ENCODE results near the gene RGS11. TPM values are rescaled to one million over a fixed set of nuclear protein-coding genes. Genes with fewer than 3 reads are reported as not detected.

RGS11 gene
- total RNA-seq, 1 donor from 2014 or later, result not detected

DNA sequence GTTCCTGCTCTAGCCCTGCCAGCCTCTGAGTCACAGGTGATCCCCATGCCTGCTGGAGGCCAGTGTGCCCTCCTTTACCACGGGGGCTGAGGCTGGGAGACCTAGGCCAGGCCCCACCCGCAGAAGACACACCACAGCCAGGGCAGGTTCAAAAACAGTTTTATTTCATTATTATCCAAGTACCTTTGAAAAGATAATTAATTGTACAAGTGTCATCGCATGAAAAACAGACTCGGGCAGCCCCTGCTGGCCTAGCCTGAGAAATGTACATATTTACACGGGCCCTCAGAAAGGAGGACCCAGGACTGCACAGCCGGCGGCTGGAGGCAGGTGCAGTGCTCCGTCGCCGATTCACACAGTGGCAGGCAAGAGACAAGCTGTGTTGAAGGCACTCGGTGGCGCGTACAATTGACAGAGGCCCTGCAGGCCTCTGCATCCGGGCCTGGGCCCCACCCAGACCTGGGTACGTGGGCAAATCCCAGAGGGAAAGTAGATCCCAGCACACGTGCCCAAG lies 11.6 kb upstream of the RGS11 start:
- DNase-seq (no peak), ATAC-seq (ENCODE audit: low read depth) (no peak)
- ChIA-PET CTCF (no interaction called here), POLR2A (no interaction called here)
- Mint-ChIP-seq H3K36me3 (ENCODE audit: low read depth) (peaks cover 42% of the 10 kb centered on the region), H3K9me3 (no peaks in the 10 kb centered on the region), H3K4me3 (no peak overlapping the region), H3K4me1 (no peaks in the 10 kb centered on the region), H3K27ac (no peak overlapping the region), H3K27me3 (no peaks in the 10 kb centered on the region)
- TF ChIP-seq CTCF (IDR thresholded peaks at IDR 0.05), result no peak
- intact Hi-C loops (cut with micrococcal nuclease), result no loop called here

DNA sequence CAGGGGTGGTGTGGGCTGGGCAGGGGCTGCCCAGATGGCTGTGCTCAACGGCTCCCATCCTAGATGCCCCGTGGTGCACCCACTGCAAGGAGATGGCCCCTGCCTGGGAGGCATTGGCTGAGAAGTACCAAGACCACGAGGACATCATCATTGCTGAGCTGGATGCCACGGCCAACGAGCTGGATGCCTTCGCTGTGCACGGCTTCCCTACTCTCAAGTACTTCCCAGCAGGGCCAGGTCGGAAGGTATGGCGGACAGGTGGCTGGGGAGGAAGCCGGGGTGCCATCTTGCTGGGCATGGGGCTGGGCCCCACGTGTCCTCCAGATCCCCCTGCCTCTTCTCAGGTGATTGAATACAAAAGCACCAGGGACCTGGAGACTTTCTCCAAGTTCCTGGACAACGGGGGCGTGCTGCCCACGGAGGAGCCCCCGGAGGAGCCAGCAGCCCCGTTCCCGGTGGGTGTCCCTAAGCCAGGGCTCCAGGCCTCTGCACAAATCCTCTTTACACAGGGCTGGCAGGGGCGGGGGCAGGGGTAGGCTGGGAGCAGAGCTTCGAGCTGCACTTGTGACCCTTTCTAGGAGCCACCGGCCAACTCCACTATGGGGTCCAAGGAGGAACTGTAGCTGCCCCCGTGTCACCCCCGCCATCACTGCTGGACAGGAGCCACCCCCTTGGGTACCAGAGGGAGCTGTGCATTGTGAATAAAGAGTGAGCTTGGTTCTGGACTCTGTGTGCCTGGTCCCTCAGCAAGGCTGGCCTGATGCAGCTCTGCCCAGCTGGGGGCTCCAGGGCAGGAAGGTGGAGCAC lies 10.9 kb upstream of the RGS11 start:
- Mint-ChIP-seq H3K4me3 (no peak overlapping the region), H3K36me3 (ENCODE audit: low read depth) (peaks cover 38% of the 10 kb centered on the region), H3K9me3 (no peaks in the 10 kb centered on the region), H3K27me3 (no peaks in the 10 kb centered on the region), H3K27ac (no peak overlapping the region), H3K4me1 (no peaks in the 10 kb centered on the region)
- CTCF ChIA-PET, result no interaction called here
- ATAC-seq (ENCODE audit: low read depth) (no peak), DNase-seq (no peak)
- POLR2A ChIA-PET, result no interaction called here
- TF ChIP-seq CTCF (IDR thresholded peaks at IDR 0.05), result no peak
- intact Hi-C loops (cut with micrococcal nuclease), result no loop called here

GRCh38 chr16:285146-286055 lies 9.7 kb upstream of the RGS11 start:
- Mint-ChIP-seq H3K9me3 (no peaks in the 10 kb centered on the region), H3K4me1 (no peaks in the 10 kb centered on the region), H3K36me3 (ENCODE audit: low read depth) (peaks cover 26% of the 10 kb centered on the region), H3K27me3 (peaks cover 2% of the 10 kb centered on the region), H3K4me3 (no peak overlapping the region), H3K27ac (no peak overlapping the region)
- ATAC-seq (ENCODE audit: low read depth) (no peak), DNase-seq (no peak)
- TF ChIP-seq CTCF (IDR thresholded peaks at IDR 0.05), result no peak
- intact Hi-C loops (cut with micrococcal nuclease), result no loop called here
- ChIA-PET CTCF (no interaction called here), POLR2A (no interaction called here)

GRCh38 chr16:284204-285120 lies 8.7 kb upstream of the RGS11 start:
- DNase-seq (no peak), ATAC-seq (ENCODE audit: low read depth) (no peak)
- H3K27me3 Mint-ChIP-seq, result peaks cover 2% of the 10 kb centered on the region
- POLR2A ChIA-PET, result no interaction called here
- H3K9me3 Mint-ChIP-seq, result no peaks in the 10 kb centered on the region
- H3K4me3 Mint-ChIP-seq, result no peak overlapping the region
- H3K4me1 Mint-ChIP-seq, result no peaks in the 10 kb centered on the region
- H3K36me3 Mint-ChIP-seq (ENCODE audit: low read depth), result peaks cover 19% of the 10 kb centered on the region
- CTCF ChIA-PET, result no interaction called here
- intact Hi-C loops (cut with micrococcal nuclease), result no loop called here
- TF ChIP-seq CTCF (IDR thresholded peaks at IDR 0.05), result no peak
- H3K27ac Mint-ChIP-seq, result no peak overlapping the region
